ENCODE measurements around the gene RNF167.

RNF167 gene

DNA sequence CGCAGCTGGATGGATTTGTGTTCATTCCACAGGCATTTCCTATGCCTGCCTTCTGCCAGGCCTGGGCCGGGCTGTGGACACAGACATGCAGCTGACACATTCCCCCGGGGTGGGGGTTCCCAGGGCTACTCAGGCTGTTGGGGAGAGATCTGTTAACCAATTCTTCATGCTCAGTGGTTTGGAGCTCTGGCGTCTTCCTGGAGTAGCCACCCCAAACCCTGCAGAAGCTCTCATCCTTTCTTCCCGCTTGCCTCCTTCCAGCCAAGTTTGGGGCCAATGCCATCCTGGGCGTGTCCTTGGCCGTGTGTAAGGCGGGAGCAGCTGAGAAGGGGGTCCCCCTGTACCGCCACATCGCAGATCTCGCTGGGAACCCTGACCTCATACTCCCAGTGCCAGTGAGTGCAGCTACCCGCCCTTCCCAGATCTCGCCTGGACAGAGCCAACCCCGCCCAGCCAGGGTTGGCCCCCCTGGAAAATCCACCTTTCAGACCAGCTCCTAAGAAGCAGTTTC, 13.4 kb downstream of the RNF167 start:
- no peak for DNase-seq (ENCODE audit: low read depth)

- DNase-seq (ENCODE audit: low read depth), result no peak
Observed at GRCh38 chr17:4955091-4955490, 15.0 kb downstream of the RNF167 start.

DNA sequence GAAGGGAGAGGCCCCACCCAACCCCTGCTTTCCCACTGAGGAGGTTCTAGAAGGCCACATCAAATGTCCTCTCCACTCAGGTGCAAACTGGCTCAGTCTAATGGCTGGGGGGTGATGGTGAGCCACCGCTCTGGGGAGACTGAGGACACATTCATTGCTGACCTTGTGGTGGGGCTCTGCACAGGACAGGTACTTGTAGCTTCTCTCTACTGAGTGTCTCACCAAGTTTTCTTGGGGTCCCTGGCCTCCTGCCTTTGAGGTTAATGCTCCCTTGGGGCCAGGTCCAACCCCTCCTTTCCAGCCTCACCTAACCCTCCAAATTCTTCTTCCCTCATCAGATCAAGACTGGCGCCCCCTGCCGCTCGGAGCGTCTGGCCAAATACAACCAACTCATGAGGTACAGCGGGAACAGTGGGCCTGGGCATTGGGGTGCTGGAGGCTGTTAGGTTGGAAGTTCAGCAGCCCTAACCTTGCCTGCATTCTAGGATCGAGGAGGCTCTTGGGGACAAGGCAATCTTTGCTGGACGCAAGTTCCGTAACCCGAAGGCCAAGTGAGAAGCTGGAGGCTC, 16.5 kb downstream of the RNF167 start:
- no peak for DNase-seq (ENCODE audit: low read depth)

- DNase-seq (ENCODE audit: low read depth), result no peak
Observed at GRCh38 chr17:4958102-4958501, 18.0 kb downstream of the RNF167 start.

DNA sequence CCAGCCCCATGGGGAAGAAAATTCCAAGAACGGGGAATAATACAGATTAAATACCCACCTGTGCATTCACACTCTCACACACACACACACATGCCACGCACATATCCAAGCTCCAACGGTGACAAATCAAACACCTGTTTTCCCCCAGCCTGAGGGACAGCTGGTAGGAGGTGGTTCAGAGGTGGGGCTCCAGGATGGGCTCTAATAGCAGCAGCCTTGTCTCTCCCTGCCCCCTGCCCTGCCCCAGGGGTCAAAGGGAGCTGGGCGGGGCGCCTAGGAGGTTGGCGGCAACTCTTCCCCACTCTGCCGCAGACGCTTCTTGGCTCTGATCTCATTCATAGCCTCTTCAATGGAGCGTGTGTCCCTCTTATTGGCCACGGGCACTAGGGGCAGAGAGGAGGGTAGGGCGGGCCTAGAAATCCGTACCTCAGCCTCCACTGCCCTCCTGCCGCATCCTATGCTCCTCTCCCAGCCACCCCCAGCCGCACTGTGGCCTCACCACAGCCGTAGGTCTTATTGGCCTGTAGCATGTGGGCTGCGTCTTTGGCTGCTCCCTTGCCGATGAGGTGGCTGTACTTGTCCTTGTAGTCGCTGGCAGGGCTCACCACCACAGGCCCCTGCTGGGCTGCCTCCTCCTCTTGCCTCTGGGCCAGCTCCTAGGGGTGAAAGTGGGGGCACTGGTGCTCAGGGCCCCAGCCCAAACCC, 19.3 kb downstream of the RNF167 start:
- no peak for DNase-seq (ENCODE audit: low read depth)

DNA sequence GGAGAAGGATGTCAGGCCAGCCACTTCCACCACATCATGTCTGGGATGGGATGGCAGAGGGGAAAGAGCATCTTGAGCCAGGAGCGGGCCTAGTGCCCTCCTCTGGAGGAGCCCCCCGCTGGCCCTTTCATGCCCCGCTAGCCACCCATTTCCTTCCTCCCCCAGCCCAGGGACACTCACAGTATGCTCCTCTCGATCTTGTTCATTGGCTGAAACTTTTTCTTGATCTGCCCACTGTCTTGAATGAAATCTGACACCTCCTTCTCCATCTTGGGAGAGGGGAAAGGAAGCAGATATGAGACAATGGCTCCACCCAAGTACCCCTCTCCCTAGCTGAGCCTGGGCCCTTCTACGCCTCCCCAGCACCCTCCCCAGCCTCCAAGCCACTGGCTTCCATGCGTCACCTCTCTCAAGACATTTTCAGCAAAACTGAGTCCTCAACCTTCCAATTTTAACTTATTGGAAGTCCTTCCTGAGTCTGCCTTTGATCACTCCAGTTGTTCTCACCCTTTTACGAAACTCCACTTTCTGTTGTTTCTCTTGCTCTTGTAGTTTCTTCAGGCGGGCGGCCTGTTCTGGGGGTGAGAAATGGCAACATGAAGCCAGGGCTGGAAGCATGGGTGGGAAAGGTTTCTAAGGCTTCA, 20.3 kb downstream of the RNF167 start:
- DNase-seq (ENCODE audit: low read depth), result no peak

DNA sequence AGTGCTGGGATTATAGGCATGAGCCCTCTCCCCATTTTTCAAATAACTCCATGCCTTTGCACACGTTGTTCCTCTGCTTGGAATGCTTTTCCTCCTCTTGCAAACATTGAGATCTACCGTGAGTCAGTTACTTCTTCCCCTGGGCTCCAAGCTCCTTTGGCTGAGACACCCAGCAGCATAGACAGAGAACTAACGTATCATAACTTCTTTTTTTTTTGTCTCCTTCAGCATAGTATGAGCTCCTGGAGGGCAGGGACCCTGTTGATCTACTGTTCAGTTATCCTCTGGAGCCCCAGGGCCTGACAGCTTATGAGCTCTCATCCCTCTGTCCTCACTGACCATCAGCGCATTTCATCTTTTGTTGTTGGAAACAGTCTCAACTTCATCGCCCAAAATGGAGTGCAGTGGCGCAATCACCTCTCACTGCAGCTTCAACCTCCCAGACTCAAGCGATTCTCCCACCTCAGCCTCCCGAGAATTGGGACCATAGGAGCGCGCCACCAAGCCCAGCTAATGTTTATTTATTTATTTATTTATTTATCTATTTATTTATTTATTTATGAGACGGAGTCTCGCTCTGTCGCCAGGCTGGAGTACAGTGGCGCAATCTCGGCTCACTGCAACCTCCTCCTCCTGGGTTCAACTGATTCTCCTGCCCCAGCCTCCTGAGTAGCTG, 25.4 kb downstream of the RNF167 start:
- no peak for DNase-seq (ENCODE audit: low read depth)

GRCh38 chr17:4966844-4967538, 26.9 kb downstream of the RNF167 start:
- peak; percentile 98 for DNase-seq (ENCODE audit: low read depth)

GRCh38 chr17:4967539-4968485, 27.7 kb downstream of the RNF167 start, which contains the start of gene SPAG7:
Gene SPAG7, minus strand, starts transcription at chr17:4967817. Its CDS starts 13 bp downstream, at chr17:4967804.
- DNase-seq (ENCODE audit: low read depth), result peak; percentile 97

DNA sequence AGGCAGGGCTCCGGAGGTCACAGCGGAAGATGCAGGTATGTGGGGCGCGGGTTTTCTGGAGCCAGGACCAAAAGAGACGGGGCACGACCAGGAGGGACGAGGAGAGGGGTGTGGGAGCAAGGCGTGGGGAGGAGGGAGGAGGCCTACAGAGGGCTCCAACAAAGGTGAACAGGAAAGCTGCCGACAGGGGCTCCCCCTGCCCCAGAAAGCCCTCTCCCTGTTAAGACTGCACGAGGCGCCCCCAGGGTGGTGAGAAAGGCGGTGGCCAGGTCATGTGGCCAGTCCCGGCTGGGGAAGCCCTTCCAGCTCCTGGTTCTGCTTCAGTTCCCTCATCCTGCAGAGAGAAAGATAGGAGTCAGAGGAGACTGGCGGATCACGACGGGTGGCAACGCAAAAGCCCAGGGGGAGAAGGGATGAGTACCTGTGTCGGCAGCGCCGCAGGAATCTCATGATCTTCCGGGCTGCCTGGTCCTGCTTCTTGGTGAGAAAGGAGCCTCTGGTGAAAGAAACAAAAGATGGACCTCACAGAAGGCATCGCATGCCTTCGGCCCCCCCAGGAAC, 28.5 kb downstream of the RNF167 start:
- no peak for DNase-seq (ENCODE audit: low read depth)

GRCh38 chr17:4969047-4969550, 29.0 kb downstream of the RNF167 start:
- no peak for DNase-seq (ENCODE audit: low read depth)

- DNase-seq (ENCODE audit: low read depth), result no peak
Observed at GRCh38 chr17:4969551-4970173, 29.6 kb downstream of the RNF167 start.

DNA sequence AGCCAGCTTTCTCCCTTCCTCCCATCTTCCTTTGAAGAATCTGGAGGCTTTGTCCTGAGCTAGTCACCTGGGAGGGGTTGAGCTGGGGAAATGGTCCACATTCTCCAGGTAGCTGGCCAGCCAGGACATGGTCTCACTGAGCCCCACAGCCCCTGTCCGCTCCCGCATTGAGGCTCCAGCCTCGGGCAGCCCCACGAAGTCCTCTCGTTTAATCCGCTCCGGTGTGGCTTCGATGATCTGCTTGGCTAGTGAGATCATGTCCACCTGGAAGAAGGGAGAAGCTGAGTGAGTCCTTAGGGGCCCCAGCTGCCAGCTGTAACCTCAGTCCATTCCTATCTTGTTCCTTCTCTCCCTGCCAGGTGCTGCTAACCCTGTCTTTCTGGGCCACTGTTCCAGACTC, 30.2 kb downstream of the RNF167 start:
- no peak for DNase-seq (ENCODE audit: low read depth)

DNA sequence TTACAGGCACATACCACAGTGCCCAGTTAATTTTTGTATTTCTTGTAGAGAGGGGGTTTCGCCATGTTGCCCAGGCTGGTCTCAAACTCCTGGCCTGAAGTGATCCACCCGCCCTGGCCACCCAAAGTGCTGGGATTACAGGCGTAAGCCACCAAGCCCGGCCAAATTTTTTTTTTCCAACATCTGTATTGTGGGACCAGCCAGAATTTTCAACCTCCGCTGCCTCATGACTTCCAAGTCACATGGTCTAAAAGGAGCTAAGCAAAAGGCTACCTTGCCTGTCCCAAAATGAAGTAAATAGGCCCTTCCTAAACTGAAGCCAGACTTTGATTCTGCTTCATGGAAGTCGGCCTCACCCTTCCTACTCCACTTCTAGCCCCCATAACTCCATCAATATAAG, 31.8 kb downstream of the RNF167 start:
- DNase-seq (ENCODE audit: low read depth), result no peak

- DNase-seq (ENCODE audit: low read depth), result no peak
Observed at GRCh38 chr17:4972322-4972721, 32.3 kb downstream of the RNF167 start.

- DNase-seq (ENCODE audit: low read depth), result no peak
Observed at GRCh38 chr17:4972752-4973151, 32.7 kb downstream of the RNF167 start.

DNA sequence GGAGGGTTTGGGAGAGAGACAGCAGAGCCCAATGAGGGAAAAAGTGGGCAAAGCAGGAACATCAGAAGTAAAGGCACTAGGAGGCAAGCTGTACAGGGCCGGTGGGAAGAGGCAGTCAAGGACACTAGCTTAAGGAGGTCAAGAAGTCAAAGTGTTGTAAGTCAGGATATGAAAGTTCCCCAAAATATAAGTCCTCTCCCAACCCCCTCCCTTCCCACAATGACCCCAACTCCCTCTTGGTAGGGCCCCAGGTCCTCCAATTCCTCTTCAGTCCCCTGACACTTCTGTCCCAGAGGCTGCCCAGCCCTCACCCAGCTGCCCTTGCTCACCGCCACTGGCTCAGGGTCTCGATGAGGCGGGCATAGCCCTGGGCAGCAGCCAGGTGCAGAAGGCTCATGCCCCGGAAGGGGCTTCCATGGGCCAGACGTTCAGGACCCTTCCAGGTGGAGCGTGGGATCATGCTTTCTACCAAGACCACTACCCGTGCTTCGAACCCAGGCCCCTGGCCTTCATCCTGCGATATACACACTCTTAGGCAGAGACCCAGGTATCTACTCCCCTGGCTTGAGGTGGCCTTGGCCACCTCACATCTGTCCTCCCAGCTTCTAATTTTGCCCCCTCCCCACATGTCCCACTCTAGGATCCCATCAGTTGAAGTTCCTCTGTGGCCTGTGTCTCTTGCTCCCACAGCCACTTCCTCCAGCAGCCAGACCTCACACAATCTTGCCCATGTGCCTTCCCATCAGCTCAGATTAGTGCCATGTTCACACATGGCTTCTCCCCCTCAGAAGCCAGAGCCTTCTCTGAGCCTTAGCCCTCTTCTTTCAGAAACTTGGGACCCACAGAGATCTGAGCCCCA, 33.4 kb downstream of the RNF167 start:
- DNase-seq (ENCODE audit: low read depth), result no peak

DNA sequence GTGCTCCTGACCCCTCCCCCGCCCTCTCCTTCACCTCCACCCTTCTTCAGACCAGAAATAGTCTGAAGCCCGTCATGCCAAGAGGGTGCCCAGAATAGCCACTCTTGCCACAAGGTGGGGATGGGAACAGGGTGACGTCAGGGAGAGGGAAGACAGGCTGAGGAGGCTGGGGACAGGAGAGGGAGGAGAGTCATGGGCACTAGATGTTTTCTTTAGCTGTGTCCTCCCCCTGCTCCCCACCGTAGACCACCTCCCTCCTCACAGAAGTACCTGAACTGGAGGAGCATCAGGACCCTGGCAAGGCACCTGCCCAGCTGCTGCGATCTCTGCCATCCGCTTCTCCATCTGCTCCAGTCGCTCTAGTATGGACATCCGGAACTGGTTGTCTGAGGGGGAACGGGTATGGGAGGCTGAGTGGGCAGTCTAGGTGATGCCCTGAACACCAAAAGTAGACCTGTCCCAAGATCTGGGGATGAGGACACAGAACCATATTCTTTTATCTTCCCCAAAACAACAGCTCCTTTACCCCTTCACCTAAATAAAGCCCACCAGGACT, 34.1 kb downstream of the RNF167 start:
- DNase-seq (ENCODE audit: low read depth), result no peak

- no peak for DNase-seq (ENCODE audit: low read depth)
Observed at GRCh38 chr17:4978726-4979125, 38.7 kb downstream of the RNF167 start.
